Activated CD8-positive, alpha-beta memory T cell treated with anti-CD3 and anti-CD28 coated beads for 4 hours (primary cell): ENCODE measurements around the gene ZNF143.

Source experiments
- DNase-seq, 2 donors: peaks; one replicate each; pipeline ENCODE4 v3.0.0-alpha.2; 2020; ENCODE audit warnings: low read depth in 2 of 2

Gene ZNF143

GRCh38 chr11:9575260-9576240 lies 114.7 kb downstream of the ZNF143 start:
- DNase-seq: no peak

GRCh38 chr11:9576701-9577381 lies 116.0 kb downstream of the ZNF143 start:
- no peak for DNase-seq

GRCh38 chr11:9577556-9577955 lies 116.7 kb downstream of the ZNF143 start:
- no peak for DNase-seq
